Upper lobe of right lung (tissue), 1 donor: ENCODE results near the gene EN1. TPM values are rescaled to one million over a fixed set of nuclear protein-coding genes. Genes with fewer than 3 reads are reported as not detected.

Source experiments
- ATAC-seq: fragments of 200-7000 bp; cut with Tn5 transposase; one replicate; pipeline ENCODE4 v1.9.1; 2020; ENCODE audit warnings: mild to moderate bottlenecking, moderate library complexity
- DNase-seq: peaks from one replicate; pipeline ENCODE4 v3.0.0-alpha.2; 2020
- H3K27ac ChIP-seq: fragments of 200-600 bp; one replicate; pipeline ENCODE4 v1.8.0; 2022
- H3K27me3 ChIP-seq: fragments of 200-600 bp; one replicate; pipeline ENCODE4 v1.8.0; 2022; ENCODE audit warnings: mild to moderate bottlenecking
- H3K36me3 ChIP-seq: fragments of 200-600 bp; one replicate; pipeline ENCODE4 v1.8.0; 2022
- H3K4me1 ChIP-seq: fragments of 200-600 bp; one replicate; pipeline ENCODE4 v1.8.0; 2022
- H3K4me3 ChIP-seq: fragments of 200-600 bp; one replicate; pipeline ENCODE4 v1.8.0; 2022; ENCODE audit warnings: mild to moderate bottlenecking
- H3K9me3 ChIP-seq: fragments of 200-600 bp; one replicate; pipeline ENCODE4 v1.8.0; 2022
- intact Hi-C: fragments of 100-400 bp; cut with DNase I; formaldehyde crosslinking; loops from one replicate; pipeline ENCODE4 v1.11.0; 2022
- total RNA-seq: library from RNA; stranded (reverse); fragmentation: NEBNext Ultra II Directional; extraction: Animal tissue kit (Norgen Biotek cat#: 25700); gene quantifications from one replicate; pipeline ENCODE4 v1.2.1, GENCODE V29; 2021
- TF ChIP-seq, protein P1 (sequence below): fragments of 200-600 bp; IDR thresholded peaks from one replicate; pipeline ENCODE4 v1.8.0; 2022; ENCODE audit warnings: antibody characterized with exemption
- donor health status: DM: no; HTN: yes; CAD: no; lungs with severe emphysema.

Gene EN1
- total RNA-seq, 1 donor from 2014 or later, result not detected

DNA sequence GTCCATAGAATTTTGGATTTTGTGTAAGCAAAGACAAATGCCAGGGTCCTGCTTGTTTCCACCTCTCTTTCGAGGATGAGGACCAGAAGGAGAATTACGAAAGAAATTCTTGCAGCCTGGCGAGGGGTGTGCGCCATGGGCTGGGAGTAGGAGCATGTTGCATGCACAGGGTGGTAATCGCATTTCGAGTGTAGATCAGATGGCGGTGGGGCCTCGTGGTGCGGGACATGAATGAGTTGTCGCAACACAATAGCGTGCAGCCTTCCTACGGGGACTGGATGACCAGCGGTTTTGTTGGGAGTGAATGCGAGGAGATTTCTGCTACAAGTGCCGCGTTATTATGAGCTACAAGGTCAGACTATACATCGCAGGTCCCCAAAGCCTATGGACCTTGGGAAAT is 4.2 kb upstream of the EN1 start:
- ATAC-seq, result no peak
- H3K27ac ChIP-seq, result no peak overlapping the region
- no peak for DNase-seq
- peaks cover 99% of the 10 kb centered on the region for H3K27me3 ChIP-seq
- no peaks in the 10 kb centered on the region for H3K36me3 ChIP-seq
- H3K9me3 ChIP-seq, result no peaks in the 10 kb centered on the region
- no peak overlapping the region for H3K4me3 ChIP-seq
- intact Hi-C loops, result loop anchor here (10.0 kb wide), 1 partner anchor 627 kb away; no protein-coding TSS in a partner anchor
- TF ChIP-seq, protein P1, sequence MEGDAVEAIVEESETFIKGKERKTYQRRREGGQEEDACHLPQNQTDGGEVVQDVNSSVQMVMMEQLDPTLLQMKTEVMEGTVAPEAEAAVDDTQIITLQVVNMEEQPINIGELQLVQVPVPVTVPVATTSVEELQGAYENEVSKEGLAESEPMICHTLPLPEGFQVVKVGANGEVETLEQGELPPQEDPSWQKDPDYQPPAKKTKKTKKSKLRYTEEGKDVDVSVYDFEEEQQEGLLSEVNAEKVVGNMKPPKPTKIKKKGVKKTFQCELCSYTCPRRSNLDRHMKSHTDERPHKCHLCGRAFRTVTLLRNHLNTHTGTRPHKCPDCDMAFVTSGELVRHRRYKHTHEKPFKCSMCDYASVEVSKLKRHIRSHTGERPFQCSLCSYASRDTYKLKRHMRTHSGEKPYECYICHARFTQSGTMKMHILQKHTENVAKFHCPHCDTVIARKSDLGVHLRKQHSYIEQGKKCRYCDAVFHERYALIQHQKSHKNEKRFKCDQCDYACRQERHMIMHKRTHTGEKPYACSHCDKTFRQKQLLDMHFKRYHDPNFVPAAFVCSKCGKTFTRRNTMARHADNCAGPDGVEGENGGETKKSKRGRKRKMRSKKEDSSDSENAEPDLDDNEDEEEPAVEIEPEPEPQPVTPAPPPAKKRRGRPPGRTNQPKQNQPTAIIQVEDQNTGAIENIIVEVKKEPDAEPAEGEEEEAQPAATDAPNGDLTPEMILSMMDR, result no peak
- H3K4me1 ChIP-seq, result peaks cover 22% of the 10 kb centered on the region

DNA sequence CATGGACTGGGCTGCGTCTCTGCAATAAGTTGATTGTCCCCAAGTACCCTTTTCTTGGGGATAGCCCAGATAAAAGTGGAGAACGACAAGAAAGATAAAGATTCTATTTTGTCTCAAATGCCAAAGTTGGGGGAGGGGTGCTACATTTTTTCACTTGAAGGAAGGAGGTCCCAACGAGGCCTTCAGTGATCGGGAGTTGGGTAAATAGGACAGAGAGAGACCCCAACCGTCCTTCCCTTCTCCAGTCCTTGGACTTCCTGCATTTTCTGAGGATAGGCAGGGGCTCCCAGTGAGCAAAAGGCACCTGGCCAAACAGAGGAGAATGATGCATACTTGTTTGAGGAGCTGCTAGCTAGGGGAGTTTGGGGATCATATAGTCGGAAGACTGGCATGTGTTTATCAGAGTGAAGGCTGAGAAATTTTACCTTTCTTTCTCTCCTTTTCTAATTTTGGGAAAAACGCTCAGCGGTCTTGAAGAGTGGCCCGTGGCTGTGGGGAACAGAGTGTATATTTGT is 3.5 kb upstream of the EN1 start:
- H3K4me3 ChIP-seq, result no peak overlapping the region
- no peaks in the 10 kb centered on the region for H3K9me3 ChIP-seq
- DNase-seq, result no peak
- H3K27me3 ChIP-seq, result peaks cover 96% of the 10 kb centered on the region
- intact Hi-C loops, result loop anchor here (10.0 kb wide), 1 partner anchor 626 kb away; no protein-coding TSS in a partner anchor
- peaks cover 16% of the 10 kb centered on the region for H3K4me1 ChIP-seq
- no peaks in the 10 kb centered on the region for H3K36me3 ChIP-seq
- ATAC-seq, result no peak
- H3K27ac ChIP-seq, result no peak overlapping the region
- TF ChIP-seq, protein P1, result no peak

DNA sequence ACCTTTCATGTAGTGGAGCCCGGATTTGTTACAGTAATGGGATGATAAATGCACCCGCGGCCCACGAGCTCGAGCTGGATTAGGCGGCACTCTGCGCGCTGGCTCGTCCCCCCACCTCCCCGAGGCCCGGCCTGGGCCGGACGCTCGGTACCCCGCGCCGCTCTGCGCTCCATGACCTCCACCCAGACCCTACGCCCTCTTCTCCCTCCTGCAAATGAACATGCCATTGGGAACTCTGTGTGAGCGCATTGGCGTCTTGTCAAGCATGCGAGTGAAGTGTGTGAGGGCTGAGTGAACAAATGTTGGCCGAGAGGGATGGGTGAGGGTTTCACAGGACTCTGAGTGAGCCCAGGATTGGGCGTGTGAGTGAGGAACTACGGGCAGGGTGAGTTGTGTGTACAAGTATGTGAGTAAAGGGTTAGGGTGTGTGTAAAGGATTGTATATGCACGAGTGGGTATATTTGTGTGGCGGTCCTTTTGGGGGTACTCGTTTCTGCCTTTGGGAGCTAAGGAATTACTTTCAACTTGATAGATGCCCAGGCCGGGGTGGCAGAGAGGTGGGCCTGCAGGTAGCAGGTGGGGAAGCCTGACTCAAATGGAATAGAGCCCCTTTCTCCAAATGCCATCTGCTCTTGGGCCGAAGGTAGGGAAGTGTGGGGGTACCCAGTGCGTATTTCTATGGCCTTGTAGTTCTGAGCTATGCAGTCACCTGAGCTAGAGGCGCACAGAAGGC is 2.9 kb upstream of the EN1 start:
- ATAC-seq, result no peak
- intact Hi-C loops, result loop anchor here (10.0 kb wide), 1 partner anchor 626 kb away; no protein-coding TSS in a partner anchor
- TF ChIP-seq, protein P1, result no peak
- Histone ChIP-seq H3K27me3 (peaks cover 96% of the 10 kb centered on the region), H3K4me1 (peaks cover 9% of the 10 kb centered on the region), H3K4me3 (no peak overlapping the region), H3K9me3 (no peaks in the 10 kb centered on the region), H3K27ac (no peak overlapping the region), H3K36me3 (no peaks in the 10 kb centered on the region)
- no peak for DNase-seq

DNA sequence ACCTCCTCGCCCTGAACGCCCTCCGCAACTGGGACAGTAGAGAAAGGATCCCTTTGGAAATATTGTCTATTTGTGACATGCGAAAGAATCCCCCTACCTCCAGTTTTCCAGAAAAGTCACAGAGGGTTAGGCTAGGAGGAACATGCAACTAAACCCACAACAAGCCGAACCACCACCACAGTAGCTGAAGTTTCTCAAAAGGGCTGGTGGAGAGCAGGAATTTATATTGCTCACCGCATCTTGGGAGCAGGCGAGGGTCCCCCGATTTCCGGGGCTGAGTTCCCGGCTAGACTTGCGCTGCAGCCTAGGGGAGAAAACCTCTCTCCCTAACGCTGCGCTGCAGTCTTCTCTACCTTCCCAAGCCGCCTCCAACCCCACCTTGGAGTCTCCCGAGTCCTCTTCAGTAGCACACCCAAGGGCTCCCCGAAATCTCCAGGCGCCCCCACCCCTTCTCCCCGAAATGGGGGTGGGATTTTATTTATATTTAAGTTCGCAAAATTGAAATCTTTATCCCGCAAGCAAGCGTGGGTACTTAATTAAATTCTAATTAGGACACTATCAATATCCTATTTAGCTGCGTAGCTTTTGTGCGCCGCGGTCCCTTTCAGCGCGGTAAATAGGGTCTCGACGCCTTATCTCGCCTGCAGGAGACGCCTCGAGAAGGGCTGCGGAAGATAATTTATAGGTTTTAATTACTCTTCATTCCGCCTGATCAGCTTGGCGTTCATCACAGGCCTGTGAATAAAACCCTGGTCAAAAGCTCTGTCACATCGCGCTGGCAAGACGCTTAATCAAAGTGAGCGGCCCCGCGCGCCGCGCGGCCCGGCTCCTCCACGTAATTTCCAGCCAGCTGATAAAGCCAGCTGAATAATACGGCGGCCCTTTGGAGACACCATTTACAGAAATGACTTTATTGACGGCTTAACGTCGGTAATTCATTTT is 2.0 kb upstream of the EN1 start:
- TF ChIP-seq, protein P1, result no peak
- Histone ChIP-seq H3K27ac (no peak overlapping the region), H3K27me3 (peaks cover 96% of the 10 kb centered on the region), H3K4me1 (peaks cover 6% of the 10 kb centered on the region), H3K36me3 (no peaks in the 10 kb centered on the region), H3K9me3 (no peaks in the 10 kb centered on the region), H3K4me3 (no peak overlapping the region)
- no peak for ATAC-seq
- no peak for DNase-seq
- intact Hi-C loops, result loop anchor here (10.0 kb wide), 1 partner anchor 625 kb away; no protein-coding TSS in a partner anchor

DNA sequence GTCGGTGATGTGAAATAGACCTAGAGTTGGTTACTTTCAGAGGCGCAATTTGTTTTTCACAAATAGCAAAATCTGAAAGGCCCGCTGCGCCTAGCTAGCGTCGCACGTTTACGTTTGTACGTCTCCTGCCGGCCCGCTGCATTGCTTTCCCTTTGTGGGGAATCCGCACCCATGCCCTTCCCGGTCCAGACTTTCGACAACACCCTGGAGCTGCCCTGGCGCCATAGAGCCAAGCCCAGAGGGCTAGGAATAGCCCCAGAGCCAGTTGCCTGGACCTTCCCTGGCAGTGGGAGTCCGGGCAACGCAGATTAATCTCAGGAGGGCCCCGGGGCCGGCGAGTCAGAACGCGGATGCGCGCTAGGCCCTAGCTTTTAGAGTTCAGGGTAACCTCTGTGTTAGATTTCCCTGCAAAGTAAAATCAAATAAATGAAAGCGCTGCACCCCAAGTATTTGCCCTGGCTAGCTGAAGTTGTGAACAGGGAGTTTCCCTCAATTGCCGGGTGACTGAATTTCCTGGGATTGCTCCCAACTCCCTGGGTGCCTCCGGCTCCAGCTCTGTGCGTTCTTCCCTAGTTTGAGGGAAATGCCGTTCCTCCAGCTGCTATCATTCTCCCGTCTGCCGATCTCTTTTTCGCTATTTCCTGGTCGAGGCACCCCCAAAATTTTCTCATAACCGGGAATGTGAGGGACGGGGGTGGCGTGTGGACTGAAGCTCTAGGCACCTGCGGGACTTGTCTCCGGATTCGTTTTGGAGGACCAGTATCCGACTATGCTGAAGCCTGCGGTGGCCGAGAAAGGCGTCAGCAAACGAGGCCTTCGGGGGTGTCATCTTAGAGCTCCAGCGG is 1.2 kb upstream of the EN1 start:
- Histone ChIP-seq H3K27ac (no peak overlapping the region), H3K9me3 (no peaks in the 10 kb centered on the region), H3K4me1 (peaks cover 6% of the 10 kb centered on the region), H3K4me3 (no peak overlapping the region), H3K36me3 (no peaks in the 10 kb centered on the region), H3K27me3 (peaks cover 96% of the 10 kb centered on the region)
- TF ChIP-seq, protein P1, result no peak
- DNase-seq (no peak), ATAC-seq (no peak)
- intact Hi-C loops, result no loop called here
